Heart right ventricle (tissue), 16 donors: ENCODE data around the gene MASP1. TPM values are rescaled to one million over a fixed set of nuclear protein-coding genes. Genes with fewer than 3 reads are reported as not detected.

Source experiments
- ATAC-seq, 8 donors: fragments of 200-7000 bp; cut with Tn5 transposase; one replicate each; pipeline ENCODE4 v1.9.1; 2020; ENCODE audit warnings: mild to moderate bottlenecking in 8 of 8, moderate library complexity in 8 of 8, moderate number of reproducible peaks in 1 of 8
- DNase-seq, 2 donors: peaks; one replicate each; pipeline ENCODE4 v3.0.0-alpha.2; 2020
- H3K27ac ChIP-seq, 10 donors: fragments of 200-600 bp; sonication (generic) in 2 of 10; one replicate each; pipeline versions ENCODE4 v1.5.0 to v1.8.0; 2020 to 2022; ENCODE audit warnings: mild to moderate bottlenecking in 3 of 10
- H3K27me3 ChIP-seq, 7 donors: fragments of 200-600 bp; one replicate each; pipeline ENCODE4 v1.8.0; 2021 to 2022; ENCODE audit warnings: mild to moderate bottlenecking in 2 of 7
- H3K36me3 ChIP-seq, 9 donors: fragments of 200-600 bp; sonication (generic) in 1 of 9; one replicate each; pipeline versions ENCODE4 v1.5.0 to v1.8.0; 2020 to 2022; ENCODE audit warnings: mild to moderate bottlenecking in 2 of 9
- H3K4me1 ChIP-seq, 9 donors: fragments of 200-600 bp; sonication (generic) in 1 of 9; one replicate each; pipeline versions ENCODE4 v1.5.0 to v1.8.0; 2020 to 2022; ENCODE audit warnings: mild to moderate bottlenecking in 4 of 9
- H3K4me3 ChIP-seq, 10 donors: fragments of 200-600 bp; sonication (generic) in 2 of 10; one replicate each; pipeline versions ENCODE4 v1.5.0 to v1.8.0; 2020 to 2022; ENCODE audit warnings: mild to moderate bottlenecking in 7 of 10, moderate library complexity in 2 of 10
- H3K9me3 ChIP-seq, 11 donors: fragments of 200-600 bp in 10 of 11; sonication (generic) in 2 of 11; one replicate each; pipeline versions ENCODE4 v1.5.0 to v1.8.0; 2013 to 2022; ENCODE audit warnings: mild to moderate bottlenecking in 2 of 11, control low read depth in 1 of 11, moderate library complexity in 1 of 11
- WGBS, 2 donors: extraction: QIAGEN DNeasy Blood & Tissue Kit; methylation state at CpG; one replicate each; pipeline ENCODE4 v1.1.7; 2013; ENCODE audit warnings: inconsistent platforms in 1 of 2; 5-methylcytosine and 5-hydroxymethylcytosine counted together
- intact Hi-C, 10 donors: fragments of 100-400 bp; cut with DNase I; formaldehyde crosslinking; loops; one replicate each; pipeline versions ENCODE4 v1.11.1 to v1.14.2; 2022
- polyA plus RNA-seq, 2 donors: library from polyadenylated mRNA; stranded (reverse); fragments of 200-250 nt; gene quantifications; one replicate each; pipeline ENCODE4 v1.2.3, GENCODE V29; 2013
- total RNA-seq, 10 donors: library from RNA; stranded (reverse); fragmentation: NEBNext Ultra II Directional in 3 of 10; extraction: Animal tissue kit (Norgen Biotek cat#: 25700) in 3 of 10; gene quantifications; one replicate each; pipeline versions ENCODE4 v1.2.1 to v1.2.4, GENCODE V29; 2021 to 2023
- TF ChIP-seq, protein P1 (sequence below), 9 donors: fragments of 200-600 bp; sonication (generic) in 2 of 9; IDR thresholded peaks; one replicate each; pipeline versions ENCODE4 v1.5.0 to v1.8.0; 2021 to 2022; ENCODE audit warnings: antibody characterized with exemption in 9 of 9, mild to moderate bottlenecking in 5 of 9, moderate library complexity in 1 of 9
- donor health status: Arrhythmogenic right ventricular cardiomyopathy.
- donor health status: ischemic (EF 13 %, LVEDD 7.1; RV severe dilation, severe dysfunction).
- donor health status: healthy with polysubstance abuse.
- donor health status: DM: no; HTN: yes; CAD: no.
- donor health status: DM: no; HTN: no; CAD: no.
- donor health status: ischemic (EF 25% LVEDD 6.9; RV normal size, moderate dysfunction).
- donor health status: ischemic (EF 25% LVEDD 5.7; RV mildly dilated, moderate dysfunction).
- donor health status: healthy.
- donor health status: DM: yes; HTN: yes; CAD: no.
- donor health status: Ischemic cardiomyopathy.
- donor health status: ischemic (EF 35%, LVEDD 5.7; RV mildly dilated, moderate dysfunction).
- donor health status: nonischemic (EF 11% LVEDD 7.7; RV severe dilation, severe dysfunction).
- donor health status: DM: yes; HTN: yes; CAD: no.
- donor health status: PGD.
- donor health status: ischemic (EF 29% LVEDD 5.4; RV normal size, mild dysfunction).
- donor health status: nonischemic (EF 23%, LVEDD 6.1; RV moderate dilation, normal function).

The MASP1 gene
- total and polyA plus RNA-seq, 12 donors: 51.5 to 274 (median 211) TPM

DNA sequence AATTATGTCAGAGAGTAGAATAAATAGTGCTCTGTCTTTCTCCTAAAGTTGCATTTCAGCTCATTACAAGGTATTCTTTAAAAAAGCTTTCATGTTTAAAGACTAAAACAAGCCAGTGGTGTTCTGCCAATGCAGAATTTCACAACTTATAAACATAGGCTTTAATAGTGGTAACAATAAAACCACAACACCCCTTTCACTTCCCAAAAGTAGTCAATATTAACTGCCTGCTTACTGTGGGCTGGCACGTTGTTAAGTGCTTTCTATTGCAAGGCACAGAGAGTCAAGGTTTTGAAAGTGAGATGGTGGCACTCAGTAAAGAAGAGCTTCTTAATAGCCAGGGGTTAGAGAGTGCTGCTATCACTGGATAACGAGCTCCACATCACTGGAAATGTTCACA lies 102.6 kb downstream of the MASP1 start:
- DNase-seq: no peak
- 46 to 48% methylated on average over 2 of the region's 2 CpGs for WGBS, 2 donors
- Histone ChIP-seq H3K27ac (peak overlapping the region in 2 of 10 donors; percentile 17 to 90), H3K9me3 (no peaks in the 10 kb centered on the region), H3K4me3 (no peak overlapping the region), H3K4me1 (peaks cover 0 to 42% (median 16%) of the 10 kb centered on the region in 9 donors), H3K36me3 (no peaks in the 10 kb centered on the region), H3K27me3 (peaks cover 0 to 23% (median 0%) of the 10 kb centered on the region in 7 donors)
- TF ChIP-seq, protein P1, sequence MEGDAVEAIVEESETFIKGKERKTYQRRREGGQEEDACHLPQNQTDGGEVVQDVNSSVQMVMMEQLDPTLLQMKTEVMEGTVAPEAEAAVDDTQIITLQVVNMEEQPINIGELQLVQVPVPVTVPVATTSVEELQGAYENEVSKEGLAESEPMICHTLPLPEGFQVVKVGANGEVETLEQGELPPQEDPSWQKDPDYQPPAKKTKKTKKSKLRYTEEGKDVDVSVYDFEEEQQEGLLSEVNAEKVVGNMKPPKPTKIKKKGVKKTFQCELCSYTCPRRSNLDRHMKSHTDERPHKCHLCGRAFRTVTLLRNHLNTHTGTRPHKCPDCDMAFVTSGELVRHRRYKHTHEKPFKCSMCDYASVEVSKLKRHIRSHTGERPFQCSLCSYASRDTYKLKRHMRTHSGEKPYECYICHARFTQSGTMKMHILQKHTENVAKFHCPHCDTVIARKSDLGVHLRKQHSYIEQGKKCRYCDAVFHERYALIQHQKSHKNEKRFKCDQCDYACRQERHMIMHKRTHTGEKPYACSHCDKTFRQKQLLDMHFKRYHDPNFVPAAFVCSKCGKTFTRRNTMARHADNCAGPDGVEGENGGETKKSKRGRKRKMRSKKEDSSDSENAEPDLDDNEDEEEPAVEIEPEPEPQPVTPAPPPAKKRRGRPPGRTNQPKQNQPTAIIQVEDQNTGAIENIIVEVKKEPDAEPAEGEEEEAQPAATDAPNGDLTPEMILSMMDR (IDR thresholded peaks at IDR 0.05): no peak
- ATAC-seq: no peak
- intact Hi-C loops: no loop called here

DNA sequence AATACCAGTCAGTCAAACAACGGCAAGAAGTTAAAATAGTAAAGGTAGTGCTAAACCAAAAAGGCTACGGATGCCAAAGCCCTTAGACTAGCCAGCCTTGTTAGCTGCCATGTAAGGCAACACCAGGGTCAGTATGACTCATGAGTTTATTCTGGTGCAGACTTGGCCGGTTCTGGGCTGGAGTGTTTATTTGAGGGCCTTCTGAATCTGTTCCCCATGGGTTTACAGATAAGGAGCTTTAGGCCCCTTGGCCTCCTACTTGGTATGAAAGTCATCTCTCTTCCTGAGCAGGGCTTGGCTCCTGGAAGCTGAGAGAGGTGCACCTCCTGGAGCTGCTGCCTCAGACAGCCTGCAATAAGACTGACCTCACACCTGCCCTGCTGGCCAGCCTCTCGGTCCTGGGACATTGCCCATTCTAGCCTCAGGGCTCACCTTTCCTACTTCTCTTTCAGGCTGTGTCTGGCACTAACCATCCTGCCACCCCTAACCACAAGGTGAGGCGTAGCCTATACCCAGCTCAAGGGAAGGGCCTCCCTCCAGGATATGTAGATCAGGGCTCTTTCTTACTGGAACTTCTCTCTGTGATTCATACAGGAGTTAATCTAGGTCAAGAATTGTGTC lies 104.6 kb downstream of the MASP1 start:
- peaks cover 0 to 17% (median 0%) of the 10 kb centered on the region in 7 donors for H3K27me3 ChIP-seq
- H3K27ac ChIP-seq: peak overlapping the region; percentile 71 to 95 (median 90)
- H3K36me3 ChIP-seq: no peaks in the 10 kb centered on the region
- WGBS, 2 donors: 38 to 41% methylated on average over 5 of the region's 5 CpGs
- DNase-seq (peak; percentile 31 to 77), ATAC-seq (peak; percentile 92 to 97 (median 96))
- TF ChIP-seq, protein P1 (IDR thresholded peaks at IDR 0.05): no peak
- no peak overlapping the region for H3K4me3 ChIP-seq
- intact Hi-C loops: no loop called here
- H3K4me1 ChIP-seq: peaks cover 0 to 59% (median 27%) of the 10 kb centered on the region in 9 donors
- H3K9me3 ChIP-seq: no peaks in the 10 kb centered on the region

DNA sequence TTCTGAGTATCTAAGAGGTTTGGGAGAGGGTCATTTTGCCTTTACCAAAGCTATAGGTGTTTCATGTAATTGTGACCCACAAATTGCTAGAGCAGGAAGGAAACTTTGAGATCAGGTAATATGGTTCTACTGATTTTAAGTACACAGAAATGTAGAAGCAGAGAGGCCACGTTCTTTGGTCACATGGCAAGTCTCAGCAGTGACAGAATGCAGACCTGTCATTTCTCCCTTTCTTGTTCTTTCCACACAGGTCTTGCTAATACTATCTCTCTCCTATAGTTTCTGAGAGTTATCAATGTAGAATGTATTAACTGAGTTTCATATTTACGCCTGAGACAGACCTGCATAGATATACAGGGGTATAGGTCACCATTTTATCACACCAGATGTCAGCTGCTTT lies 105.2 kb downstream of the MASP1 start:
- TF ChIP-seq, protein P1 (IDR thresholded peaks at IDR 0.05): no peak
- no peak overlapping the region for H3K4me3 ChIP-seq
- ATAC-seq (peak in 5 of 8 donors; percentile 6 to 61 (median 48)), DNase-seq (no peak)
- H3K4me1 ChIP-seq: peaks cover 0 to 59% (median 27%) of the 10 kb centered on the region in 9 donors
- peak overlapping the region; percentile 39 to 95 (median 90) for H3K27ac ChIP-seq
- H3K36me3 ChIP-seq: no peaks in the 10 kb centered on the region
- peaks cover 0 to 12% (median 0%) of the 10 kb centered on the region in 7 donors for H3K27me3 ChIP-seq
- 29 to 42% methylated on average over 2 of the region's 2 CpGs for WGBS, 2 donors
- intact Hi-C loops: no loop called here
- H3K9me3 ChIP-seq: no peaks in the 10 kb centered on the region

DNA sequence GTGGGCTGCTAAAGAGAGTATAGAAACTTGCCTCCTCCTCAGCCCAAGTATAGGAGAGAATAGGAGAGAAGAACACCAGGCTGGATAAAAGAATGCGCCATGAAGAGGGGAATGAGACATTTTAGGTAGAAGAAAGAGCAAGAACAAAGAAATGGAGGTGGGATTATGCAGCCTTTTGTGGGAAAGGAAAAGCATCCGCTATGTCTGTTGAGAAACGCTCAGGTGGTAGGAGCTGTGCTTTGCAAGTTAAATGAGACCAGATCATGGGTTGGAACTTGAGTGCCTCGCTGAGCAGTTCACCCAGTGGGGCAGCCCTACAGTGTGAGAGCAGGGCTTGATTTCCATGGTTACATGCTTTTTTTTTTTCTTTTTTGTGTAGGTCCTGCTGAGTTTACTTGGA lies 105.8 kb downstream of the MASP1 start:
- H3K36me3 ChIP-seq: no peaks in the 10 kb centered on the region
- ATAC-seq (no peak), DNase-seq (no peak)
- H3K4me1 ChIP-seq: peaks cover 0 to 59% (median 27%) of the 10 kb centered on the region in 9 donors
- TF ChIP-seq, protein P1 (IDR thresholded peaks at IDR 0.05): no peak
- peaks cover 0 to 9% (median 0%) of the 10 kb centered on the region in 7 donors for H3K27me3 ChIP-seq
- intact Hi-C loops: no loop called here
- peak overlapping the region; percentile 39 to 95 (median 90) for H3K27ac ChIP-seq
- H3K9me3 ChIP-seq: no peaks in the 10 kb centered on the region
- no peak overlapping the region for H3K4me3 ChIP-seq
- WGBS, 2 donors: 88 to 92% methylated on average over 4 of the region's 4 CpGs

Other genes with a start within 250 kb of the MASP1 start
- gene RPL39L, start 152.2 kb downstream of the MASP1 start, total RNA-seq: 1 to 10 TPM; 3.5 to 7.4 (median 5.6) TPM
- 10 to 100 TPM in 1 of 2 donors, under 1 TPM in 1; 0.44 to 17.8 TPM for gene RPL39L, start 152.2 kb downstream of the MASP1 start, polyA plus RNA-seq
- gene RTP1, start 94.3 kb downstream of the MASP1 start, total RNA-seq: under 1 TPM in 1 of 10 donors, not detected in 9; 0.11 TPM
- not detected for gene RTP1, start 94.3 kb downstream of the MASP1 start, polyA plus RNA-seq
- gene RTP4, start 76.6 kb upstream of the MASP1 start, total RNA-seq: 1 to 10 TPM in 7 of 10 donors, under 1 TPM in 3; 0.74 to 4.7 (median 1.6) TPM
- 1 to 10 TPM; 1.2 to 1.7 TPM for gene RTP4, start 76.6 kb upstream of the MASP1 start, polyA plus RNA-seq